DMS53 treated with DMSO at 0.1 percent for 48 hours (cell line): ENCODE data around the gene TAT.
"Not testable (repeated sequence)": the region's sequence is repeated elsewhere in the genome, so short reads cannot be mapped to it uniquely, and the experiment has no call there.

Source experiments
- DNase-seq: peaks from one replicate; lab custom pipeline; 2025; ENCODE audit not compliant: unreplicated experiment; lab: John Stamatoyannopoulos, UW

TAT gene

GRCh38 chr16:71576971-71577370 is at the start of gene TAT:
TSS of gene TAT (minus strand) at chr16:71577092. CDS start at chr16:71576415, 677 bp downstream.
- no peak for DNase-seq

GRCh38 chr16:71626018-71626857 is 49.3 kb upstream of the TAT start, which contains the start of gene MARVELD3:
TSS of gene MARVELD3 (plus strand) at chr16:71626184. CDS start at chr16:71626230, 46 bp downstream.
- peak; percentile 46 for DNase-seq

- no peak for DNase-seq
Measured at GRCh38 chr16:71625113-71625850, 48.4 kb upstream of the TAT start.

GRCh38 chr16:71623597-71623996 is 46.7 kb upstream of the TAT start:
- no peak for DNase-seq

- no peak for DNase-seq
Measured at GRCh38 chr16:71622088-71622487, 45.2 kb upstream of the TAT start.

- no peak for DNase-seq
Measured at GRCh38 chr16:71618429-71618828, 41.5 kb upstream of the TAT start.

GRCh38 chr16:71614956-71615355 is 38.1 kb upstream of the TAT start:
- not testable (repeated sequence) for DNase-seq

GRCh38 chr16:71610936-71611871 is 34.3 kb upstream of the TAT start:
- peak; percentile 48 for DNase-seq

- no peak for DNase-seq
Measured at GRCh38 chr16:71610447-71610846, 33.6 kb upstream of the TAT start.

- DNase-seq, result no peak
Measured at GRCh38 chr16:71609066-71609465, 32.2 kb upstream of the TAT start.

GRCh38 chr16:71600822-71601221 is 23.9 kb upstream of the TAT start:
- no peak for DNase-seq

GRCh38 chr16:71598426-71598825 is 21.5 kb upstream of the TAT start:
- DNase-seq, result not testable (repeated sequence)

GRCh38 chr16:71595340-71595826 is 18.5 kb upstream of the TAT start:
- peak; percentile 3 for DNase-seq

GRCh38 chr16:71594000-71594646 is 17.2 kb upstream of the TAT start:
- DNase-seq, result no peak

- DNase-seq, result no peak
Measured at GRCh38 chr16:71593048-71593999, 16.4 kb upstream of the TAT start.

- no peak for DNase-seq
Measured at GRCh38 chr16:71591917-71592316, 15.0 kb upstream of the TAT start.

- no peak for DNase-seq
Measured at GRCh38 chr16:71590584-71590983, 13.7 kb upstream of the TAT start.

- DNase-seq, result not testable (repeated sequence)
Measured at GRCh38 chr16:71590071-71590470, 13.2 kb upstream of the TAT start.

- not testable (repeated sequence) for DNase-seq
Measured at GRCh38 chr16:71589334-71589733, 12.4 kb upstream of the TAT start.
